DMS114 treated with DMSO at 0.1 percent for 48 hours (cell line): ENCODE measurements around the gene TMEM200A.

Experiments
- DNase-seq: peaks from one replicate; lab custom pipeline; 2025; ENCODE audit not compliant: unreplicated experiment; lab: John Stamatoyannopoulos, UW

The TMEM200A gene

DNA sequence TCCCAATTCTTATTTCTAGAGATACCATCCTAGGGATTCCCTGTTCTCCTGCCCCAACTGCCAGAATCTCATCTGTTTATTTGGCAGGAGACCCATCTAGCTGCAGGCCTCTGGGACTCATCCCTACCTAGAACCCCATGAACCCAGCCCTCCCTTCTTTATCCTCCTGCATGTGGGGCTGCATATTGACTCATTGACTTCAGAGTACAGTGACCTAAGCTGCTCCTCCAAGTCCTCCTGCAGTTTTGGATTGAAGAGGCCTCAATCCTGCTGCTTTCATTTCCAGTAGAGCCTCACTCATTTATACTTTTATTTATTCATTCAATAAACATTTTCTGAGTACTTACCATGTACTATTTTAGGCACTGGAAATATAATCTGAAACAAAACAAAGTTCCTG, 11.6 kb downstream of the TMEM200A start:
- DNase-seq: no peak

GRCh38 chr6:130377915-130378314, 12.1 kb downstream of the TMEM200A start:
- no peak for DNase-seq

DNA sequence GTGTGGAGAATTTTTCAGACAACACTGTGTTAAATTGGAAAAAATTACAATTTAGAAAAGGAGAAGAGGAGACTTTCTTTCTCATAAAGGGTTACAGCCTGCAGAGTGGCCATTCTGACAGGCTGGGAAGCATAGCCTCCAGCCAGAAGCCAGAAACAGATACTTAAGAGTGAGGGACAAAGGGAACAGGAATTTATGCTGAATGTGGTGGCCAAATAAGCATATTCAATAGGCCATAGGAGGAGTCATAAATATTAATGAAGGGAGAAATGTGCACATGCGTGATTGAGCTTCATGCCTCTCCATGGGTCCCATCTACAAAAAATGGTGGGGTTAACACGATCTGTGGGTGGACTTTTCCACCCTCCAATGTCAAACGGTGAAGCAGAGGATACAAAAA, 13.4 kb downstream of the TMEM200A start:
- no peak for DNase-seq

- DNase-seq: no peak
These were observed 15.2 kb downstream of the TMEM200A start for GRCh38 chr6:130381012-130381411.

- DNase-seq: no peak
These were observed 15.9 kb downstream of the TMEM200A start for GRCh38 chr6:130381459-130382380.

DNA sequence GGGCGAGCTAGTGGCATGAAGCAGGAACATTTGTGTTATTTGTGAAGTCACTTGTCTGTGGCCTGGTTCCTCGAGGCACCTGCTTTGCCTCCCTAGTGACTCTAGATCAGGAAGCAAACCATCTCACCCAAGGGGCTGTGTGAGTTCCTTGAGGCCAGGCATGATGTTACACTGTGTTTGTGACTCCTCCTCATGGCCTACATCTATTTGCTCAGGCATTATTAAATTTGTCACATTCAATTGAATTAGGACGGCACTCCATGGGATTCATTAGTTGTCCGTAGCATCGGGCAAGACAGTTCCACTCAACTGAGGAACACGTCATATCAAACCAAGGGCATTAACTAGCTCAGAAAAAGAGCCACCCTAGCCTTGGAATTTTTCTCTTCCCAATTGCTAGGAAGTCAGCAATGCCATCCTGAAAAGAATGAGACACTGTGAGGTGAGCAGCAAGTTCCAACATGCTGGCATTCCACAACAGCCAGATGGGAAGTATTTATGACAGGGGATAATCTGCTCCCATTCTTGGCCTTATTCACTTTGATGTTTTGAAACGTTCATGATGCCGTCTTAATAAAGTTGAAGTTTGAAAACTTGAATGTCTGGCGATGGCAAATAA, 17.2 kb downstream of the TMEM200A start:
- DNase-seq: no peak

DNA sequence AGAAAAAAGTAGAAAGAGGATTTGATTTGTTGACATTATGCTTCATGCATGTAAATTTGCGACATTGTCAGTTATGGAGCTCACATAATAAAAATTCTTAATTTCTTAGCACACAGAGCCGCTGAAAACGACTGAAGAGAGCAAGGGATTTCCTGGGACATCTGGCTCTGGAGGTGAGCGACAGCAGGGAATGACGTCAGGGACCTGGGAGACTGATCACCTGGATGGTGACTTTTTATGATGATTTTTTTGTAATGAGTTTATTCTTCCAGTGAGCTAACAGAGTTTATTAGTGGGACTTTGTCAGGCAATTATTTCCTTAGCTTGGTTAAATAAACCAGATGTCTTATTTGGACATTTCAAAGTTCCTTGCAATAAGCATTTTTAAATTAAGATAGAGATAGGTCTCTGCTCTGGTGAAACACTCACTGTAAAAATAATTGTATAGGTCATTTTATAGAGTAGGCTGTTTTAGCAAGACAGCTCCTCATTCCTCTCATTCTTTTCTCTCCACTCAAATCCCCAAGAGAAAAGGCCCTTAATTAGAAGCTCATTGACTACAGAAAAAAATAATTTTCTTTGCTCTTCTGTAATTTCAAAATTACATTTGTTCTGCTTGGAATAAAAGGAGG, 19.4 kb downstream of the TMEM200A start:
- DNase-seq: no peak

DNA sequence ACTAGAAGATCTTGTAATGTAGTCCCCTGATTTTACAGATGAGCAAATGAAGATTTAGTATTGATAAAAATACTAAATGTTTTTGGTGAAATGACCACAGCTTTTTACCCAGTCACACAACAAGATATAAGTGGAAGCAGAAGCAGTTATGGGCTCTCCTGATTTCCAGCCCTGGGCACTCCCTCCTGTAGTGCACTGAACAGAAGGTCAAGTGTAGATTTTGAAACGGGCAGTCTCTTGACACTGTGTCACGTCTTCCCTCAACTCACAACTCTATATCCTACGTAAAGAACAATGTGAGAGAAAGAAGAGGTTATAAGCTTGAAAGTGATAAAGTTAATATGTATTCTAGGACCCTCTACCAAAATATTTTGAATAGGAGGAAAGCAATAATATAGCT, 23.3 kb downstream of the TMEM200A start:
- no peak for DNase-seq

DNA sequence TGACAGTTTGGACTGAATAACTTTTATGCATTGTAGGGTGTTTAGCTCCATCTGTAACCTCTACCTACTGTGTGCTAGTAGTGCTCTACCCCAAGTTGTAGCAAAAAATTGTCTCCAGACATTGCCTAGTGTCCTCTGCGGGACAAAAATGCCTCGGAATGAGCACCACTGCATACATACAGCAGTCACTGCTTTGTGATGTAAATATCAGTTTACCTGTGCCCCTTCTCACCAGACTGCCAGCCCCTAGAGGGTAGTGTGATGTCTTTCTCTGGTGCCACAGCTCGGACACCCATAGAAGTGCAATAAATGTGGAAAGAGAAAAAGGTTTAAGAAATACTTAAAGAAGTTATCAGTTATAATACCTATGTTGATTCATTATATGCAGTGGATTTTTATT, 25.1 kb downstream of the TMEM200A start:
- DNase-seq: no peak

DNA sequence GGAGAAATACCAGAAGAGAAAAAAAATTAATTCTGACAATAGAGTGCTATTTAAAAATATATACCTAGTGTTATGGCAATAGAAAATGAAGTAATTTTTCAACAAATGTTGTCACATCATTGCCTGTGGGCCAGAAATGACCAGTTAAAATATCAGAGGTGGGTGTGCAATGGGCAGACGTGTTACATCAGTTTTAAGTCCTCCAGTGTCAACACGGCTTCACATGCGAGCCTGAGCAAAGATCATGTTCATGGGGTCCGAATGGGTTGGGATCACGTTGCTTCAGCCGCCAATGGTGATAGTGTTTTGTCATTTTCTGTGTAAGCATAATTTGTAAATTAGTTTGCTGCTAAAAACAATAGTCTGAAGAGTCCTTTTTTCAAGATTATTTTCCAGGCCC, 27.5 kb downstream of the TMEM200A start:
- DNase-seq: no peak

- DNase-seq: no peak
These were observed 28.4 kb downstream of the TMEM200A start for GRCh38 chr6:130394246-130394645.

GRCh38 chr6:130395164-130395563, 29.3 kb downstream of the TMEM200A start:
- no peak for DNase-seq

GRCh38 chr6:130396722-130397121, 30.9 kb downstream of the TMEM200A start:
- DNase-seq: no peak

DNA sequence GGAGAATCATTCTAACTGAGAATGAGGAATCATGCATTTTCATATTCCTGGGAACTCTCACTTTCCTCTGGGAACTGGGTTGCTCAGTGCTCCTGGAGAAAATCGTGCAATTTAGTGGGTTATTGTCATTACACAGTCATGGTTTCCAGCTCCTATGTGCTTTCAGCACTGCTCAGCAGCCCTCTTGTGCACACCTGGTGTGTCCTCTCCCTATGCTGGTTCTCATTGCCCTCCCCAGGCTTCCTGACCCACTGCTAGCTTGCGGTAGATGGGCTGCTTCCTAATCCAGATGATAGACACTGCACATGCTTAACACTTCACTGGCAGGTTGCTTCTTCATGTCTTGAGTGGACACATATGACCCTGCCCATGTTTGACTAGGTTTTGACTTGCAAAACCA, 39.7 kb downstream of the TMEM200A start:
- DNase-seq: no peak

DNA sequence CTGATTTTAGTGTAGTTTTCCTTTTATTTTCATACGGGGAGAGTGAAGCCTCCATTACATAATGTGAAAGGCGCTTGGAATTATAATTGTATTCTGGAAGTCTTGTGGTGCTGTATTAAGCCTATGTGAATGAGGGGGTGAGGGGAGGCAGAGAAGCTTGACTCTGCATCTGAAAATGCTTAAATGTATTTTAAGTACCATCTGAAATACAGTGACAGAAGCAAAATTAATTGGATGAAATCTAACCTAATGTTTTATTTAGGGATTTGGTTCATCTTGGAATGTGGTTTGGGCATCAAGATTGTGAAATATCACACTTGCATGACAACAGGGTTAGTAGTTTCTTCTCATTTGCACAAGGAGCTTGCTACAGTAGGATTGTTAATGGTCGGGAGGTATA, 41.2 kb downstream of the TMEM200A start:
- no peak for DNase-seq

DNA sequence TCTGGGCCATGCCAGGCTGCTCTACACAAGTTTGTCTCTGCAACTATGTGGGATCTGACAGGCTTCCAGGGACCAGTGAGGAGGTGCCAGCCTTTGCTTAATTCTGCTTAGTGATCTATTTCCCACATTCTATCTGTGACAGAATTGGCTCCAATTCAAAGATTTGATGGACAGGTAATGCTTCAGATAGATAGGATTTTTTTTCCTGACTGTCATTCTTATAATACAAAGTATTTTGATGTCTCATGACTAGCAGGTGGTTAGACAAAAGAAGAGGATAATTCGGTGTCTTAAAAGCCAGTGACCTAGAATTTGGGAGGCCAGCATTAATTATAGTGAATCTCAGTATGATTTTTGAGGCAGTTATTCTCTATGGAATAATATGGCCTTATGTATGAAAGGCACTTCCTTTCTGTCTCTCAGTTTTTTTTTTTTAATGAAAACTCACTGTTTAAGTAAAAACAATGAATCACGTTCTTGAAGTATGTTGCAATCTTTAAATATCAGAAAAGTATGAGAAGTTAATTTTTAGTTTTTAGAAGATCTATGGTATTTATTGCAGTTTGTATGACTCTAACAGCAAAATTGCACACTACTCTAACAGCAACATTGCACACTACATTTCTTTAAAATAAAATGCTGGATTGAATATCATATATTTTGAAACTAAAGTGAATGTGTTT, 43.7 kb downstream of the TMEM200A start:
- no peak for DNase-seq

DNA sequence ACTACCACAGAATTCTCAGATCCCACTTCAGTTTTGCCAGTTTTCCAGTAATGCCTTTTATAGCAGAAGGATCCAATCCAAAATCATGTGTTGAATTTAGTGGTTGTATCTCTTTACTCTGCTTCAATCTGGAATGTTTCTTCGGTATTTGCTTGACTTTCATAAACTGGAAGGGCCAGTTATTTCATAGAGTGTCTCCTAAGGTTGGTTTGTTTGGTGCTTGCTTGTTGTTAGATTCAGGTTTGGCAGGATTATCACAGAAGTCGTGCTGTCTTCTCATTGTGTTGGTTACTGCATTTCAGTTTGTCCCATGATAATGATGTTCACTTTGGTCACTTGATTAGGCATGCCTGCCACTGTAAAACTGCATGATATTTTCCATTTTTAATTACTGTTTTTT, 45.7 kb downstream of the TMEM200A start:
- DNase-seq: no peak

- DNase-seq: no peak
These were observed 46.9 kb downstream of the TMEM200A start for GRCh38 chr6:130412556-130413290.

GRCh38 chr6:130417951-130418350, 52.1 kb downstream of the TMEM200A start:
- no peak for DNase-seq

DNA sequence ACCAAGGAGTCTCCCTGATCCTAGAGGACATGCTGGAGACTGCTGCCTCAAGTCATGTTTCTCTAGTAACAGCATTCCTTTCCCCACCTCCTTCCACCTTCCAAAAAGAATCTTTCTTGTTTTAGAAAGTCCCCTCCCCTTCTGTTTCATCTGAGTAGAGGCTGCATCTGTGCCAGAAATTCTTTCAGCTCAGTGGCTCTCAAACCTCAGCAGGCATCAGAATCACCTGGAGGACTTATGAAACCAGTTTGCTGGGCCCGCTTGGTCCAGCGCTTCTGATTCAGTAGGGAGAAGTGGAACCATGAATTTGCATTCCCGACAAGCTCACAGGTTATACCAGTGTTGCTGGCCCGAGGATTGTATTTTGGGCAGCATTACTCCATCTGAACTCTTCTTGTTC, 55.1 kb downstream of the TMEM200A start:
- no peak for DNase-seq

DNA sequence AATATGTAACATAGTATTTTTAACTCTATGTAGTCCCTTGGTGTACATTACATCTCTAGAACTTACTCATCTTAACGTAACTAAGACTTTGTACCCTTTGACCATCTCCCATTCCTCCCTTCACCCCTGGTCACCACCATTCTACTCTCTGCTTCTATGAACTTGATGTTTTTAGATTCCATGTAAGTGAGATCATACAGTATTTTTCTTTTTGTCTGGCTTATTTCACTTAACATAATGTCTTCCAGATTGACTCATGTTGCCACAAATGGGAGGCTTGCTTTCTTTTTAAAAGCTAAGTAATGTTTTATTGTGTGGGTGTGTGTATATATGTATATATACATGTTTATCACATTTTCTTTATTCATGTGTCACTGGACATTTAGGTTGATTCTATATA, 55.8 kb downstream of the TMEM200A start:
- no peak for DNase-seq
